Stimulated activated CD4-positive, alpha-beta T cell treated with anti-CD3 and anti-CD28 coated beads, TNF-alpha, amount 100 ng/mL, for 24 hours (primary cell): Measurements from ENCODE around the gene TLE4.

Experiments
- DNase-seq, 3 experiments: peaks; one replicate each; pipeline ENCODE4 v3.0.0-alpha.2; 2020; ENCODE audit warnings: low read depth in 3 of 3

The TLE4 gene

GRCh38 chr9:79663300-79663699 lies 91.5 kb downstream of the TLE4 start:
- no peak for DNase-seq

GRCh38 chr9:79663878-79664277 lies 92.1 kb downstream of the TLE4 start:
- DNase-seq, result no peak

GRCh38 chr9:79664375-79664831 lies 92.6 kb downstream of the TLE4 start:
- no peak for DNase-seq

- DNase-seq, result no peak
These were observed 93.6 kb downstream of the TLE4 start for GRCh38 chr9:79665369-79665768.

- no peak for DNase-seq
These were observed 94.2 kb downstream of the TLE4 start for GRCh38 chr9:79665931-79666330.

GRCh38 chr9:79667120-79667519 lies 95.4 kb downstream of the TLE4 start:
- DNase-seq, result no peak

GRCh38 chr9:79667817-79668436 lies 96.2 kb downstream of the TLE4 start:
- no peak for DNase-seq

- DNase-seq, result no peak
These were observed 97.2 kb downstream of the TLE4 start for GRCh38 chr9:79668956-79669355.

- DNase-seq, result no peak
These were observed 98.7 kb downstream of the TLE4 start for GRCh38 chr9:79670269-79670961.

- no peak for DNase-seq
These were observed 99.8 kb downstream of the TLE4 start for GRCh38 chr9:79671558-79671957.

- DNase-seq, result no peak
These were observed 100.5 kb downstream of the TLE4 start for GRCh38 chr9:79672236-79672635.

GRCh38 chr9:79672891-79673290 lies 101.1 kb downstream of the TLE4 start:
- DNase-seq, result no peak

GRCh38 chr9:79673614-79674013 lies 101.8 kb downstream of the TLE4 start:
- no peak for DNase-seq

- no peak for DNase-seq
These were observed 102.5 kb downstream of the TLE4 start for GRCh38 chr9:79674052-79674777.

GRCh38 chr9:79681576-79681975 lies 109.8 kb downstream of the TLE4 start:
- DNase-seq, result no peak

GRCh38 chr9:79682076-79682736 lies 110.4 kb downstream of the TLE4 start:
- DNase-seq, result no peak

- DNase-seq, result no peak
These were observed 112.3 kb downstream of the TLE4 start for GRCh38 chr9:79684059-79684458.

- no peak for DNase-seq
These were observed 113.2 kb downstream of the TLE4 start for GRCh38 chr9:79684711-79685575.

GRCh38 chr9:79685577-79685976 lies 113.8 kb downstream of the TLE4 start:
- DNase-seq, result no peak

- no peak for DNase-seq
These were observed 114.8 kb downstream of the TLE4 start for GRCh38 chr9:79686381-79687130.

GRCh38 chr9:79687131-79687447 lies 115.3 kb downstream of the TLE4 start:
- no peak for DNase-seq
